Activated CD4-positive, alpha-beta memory T cell treated with anti-CD3 and anti-CD28 coated beads for 36 hours (primary cell): ENCODE data around the gene NAV2. TPM values are rescaled to one million over a fixed set of nuclear protein-coding genes. Genes with fewer than 3 reads are reported as not detected.

Experiments
- CTCF ChIA-PET: fragments of 350-600 bp; sonication (Branson Sonifier 250); formaldehyde crosslinking; loops from one replicate; lab custom pipeline; 2021; ENCODE audit warnings: antibody characterized with exemption, inconsistent platforms; lab: Charles Lee
- POLR2A ChIA-PET: fragments of 350-600 bp; sonication (Branson Sonifier 250); formaldehyde crosslinking; loops from one replicate; lab custom pipeline; 2021; ENCODE audit warnings: antibody characterized with exemption; lab: Charles Lee
- DNase-seq: peaks from one replicate; pipeline ENCODE4 v3.0.0-alpha.2; 2020
- H3K27ac Mint-ChIP-seq: one replicate; pipeline ENCODE4 v1.8.0; 2021; ENCODE audit warnings: mixed read lengths
- H3K27me3 Mint-ChIP-seq: one replicate; pipeline ENCODE4 v1.8.0; 2021; ENCODE audit warnings: mixed read lengths
- H3K36me3 Mint-ChIP-seq: one replicate; pipeline ENCODE4 v1.8.0; 2021; ENCODE audit warnings: mixed read lengths
- H3K4me1 Mint-ChIP-seq: one replicate; pipeline ENCODE4 v1.8.0; 2021; ENCODE audit warnings: low read depth, mixed read lengths
- H3K4me3 Mint-ChIP-seq: one replicate; pipeline ENCODE4 v1.8.0; 2021; ENCODE audit warnings: mild to moderate bottlenecking, mixed read lengths
- H3K9me3 Mint-ChIP-seq: one replicate; pipeline ENCODE4 v1.8.0; 2021; ENCODE audit warnings: mixed read lengths
- intact Hi-C: fragments of 100-400 bp; cut with micrococcal nuclease; formaldehyde crosslinking; loops from one replicate; pipeline ENCODE4 v1.15.1; 2023
- total RNA-seq, 2 experiments: library from RNA; stranded (reverse); gene quantifications; one replicate each; pipeline ENCODE4 v1.2.3, GENCODE V29; 2021

The NAV2 gene
- total RNA-seq, 2 experiments from 2014 or later: 0.75 to 0.86 TPM

GRCh38 chr11:20110908-20111669, 398.5 kb downstream of the NAV2 start:
- Mint-ChIP-seq H3K27ac (no peak overlapping the region), H3K27me3 (peaks cover 2% of the 10 kb centered on the region), H3K4me1 (no peaks in the 10 kb centered on the region), H3K4me3 (no peak overlapping the region), H3K9me3 (no peaks in the 10 kb centered on the region), H3K36me3 (no peaks in the 10 kb centered on the region)
- peak; percentile 65 for DNase-seq
- POLR2A ChIA-PET: no interaction called here
- CTCF ChIA-PET: interaction anchor here (0.7 to 10.0 kb wide), 9 partner anchors 10 to 220 kb away, joined by 3 to 76 read pairs (median 4); no protein-coding TSS in a partner anchor
- intact Hi-C loops: loop anchor here (1.0 kb wide), 2 partner anchors 160 to 173 kb away; no protein-coding TSS in a partner anchor

DNA sequence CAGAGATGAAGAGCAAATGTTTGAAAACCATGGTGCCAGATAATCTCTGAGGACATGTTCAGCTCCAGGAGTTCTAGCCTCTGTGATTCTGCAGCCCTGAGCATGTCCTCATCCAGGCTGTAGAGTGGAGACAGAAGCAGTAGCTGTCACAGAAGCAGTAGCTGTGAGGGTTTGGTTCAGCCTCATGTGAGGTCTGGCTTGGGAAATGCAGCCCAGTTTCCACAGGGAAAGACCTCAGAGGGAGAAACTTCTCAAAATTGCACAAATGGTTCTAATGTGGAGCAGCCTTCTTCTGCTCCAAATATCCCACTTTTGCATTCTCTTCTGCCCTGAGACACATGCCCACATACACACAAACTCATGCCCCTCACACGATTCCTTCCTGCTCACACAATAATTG, 399.2 kb downstream of the NAV2 start:
- ChIA-PET CTCF (interaction anchor here (0.7 to 10.0 kb wide), 11 partner anchors 9 to 221 kb away, joined by 3 to 76 read pairs (median 4); no protein-coding TSS in a partner anchor), POLR2A (no interaction called here)
- Mint-ChIP-seq H3K36me3 (no peaks in the 10 kb centered on the region), H3K27ac (no peak overlapping the region), H3K4me1 (no peaks in the 10 kb centered on the region), H3K27me3 (peaks cover 2% of the 10 kb centered on the region), H3K4me3 (no peak overlapping the region), H3K9me3 (no peaks in the 10 kb centered on the region)
- intact Hi-C loops: loop anchor here (1.0 kb wide), 2 partner anchors 161 to 174 kb away; no protein-coding TSS in a partner anchor
- no peak for DNase-seq

DNA sequence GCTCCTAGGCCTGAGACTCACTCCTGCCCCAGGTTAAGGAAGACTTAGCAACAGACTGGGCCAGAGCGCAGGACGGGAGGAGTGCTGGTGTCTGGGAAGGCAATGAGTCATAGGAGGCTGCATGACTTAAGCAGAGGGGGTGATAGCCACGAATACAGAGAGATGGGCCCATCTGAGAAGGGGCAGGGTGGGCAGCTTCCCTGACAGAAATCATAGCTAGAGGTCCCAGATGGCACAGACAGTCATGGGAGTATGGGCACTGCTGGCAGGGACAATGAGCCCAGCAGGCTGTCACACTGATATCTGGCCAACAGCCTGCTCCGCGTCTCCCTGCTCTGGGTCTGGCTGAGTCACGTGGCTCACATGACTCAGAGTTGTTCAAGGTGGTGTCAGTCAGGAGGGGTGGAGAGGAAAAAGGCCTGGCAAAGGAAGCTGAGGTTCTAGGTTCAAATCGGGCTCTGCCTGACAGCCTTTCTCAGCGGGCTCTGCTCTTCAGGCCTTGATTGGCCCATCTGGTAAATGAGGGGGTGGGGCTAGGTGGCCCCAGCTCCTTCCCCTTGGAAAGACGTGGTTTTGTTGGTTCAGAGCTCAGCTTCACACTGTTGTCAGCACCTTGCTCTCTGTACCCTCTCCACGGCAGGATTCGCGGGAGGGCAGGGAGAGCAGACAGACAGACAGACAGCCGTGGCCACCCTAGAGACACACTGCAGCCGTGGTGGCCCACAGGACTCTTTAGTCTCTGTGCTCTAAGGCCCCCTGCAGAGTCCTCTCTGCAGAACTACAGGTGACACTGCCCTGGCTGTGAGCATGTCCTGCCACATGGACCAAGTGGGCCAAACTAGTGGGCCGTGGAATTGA, 399.9 kb downstream of the NAV2 start:
- Mint-ChIP-seq H3K4me1 (no peaks in the 10 kb centered on the region), H3K9me3 (no peaks in the 10 kb centered on the region), H3K36me3 (no peaks in the 10 kb centered on the region), H3K4me3 (no peak overlapping the region), H3K27me3 (peaks cover 2% of the 10 kb centered on the region), H3K27ac (no peak overlapping the region)
- ChIA-PET POLR2A (no interaction called here), CTCF (interaction anchor here (0.5 to 10.0 kb wide), 11 partner anchors 9 to 177 kb away, joined by 3 to 76 read pairs (median 4); no protein-coding TSS in a partner anchor)
- intact Hi-C loops: no loop called here
- DNase-seq: peak; percentile 27

DNA sequence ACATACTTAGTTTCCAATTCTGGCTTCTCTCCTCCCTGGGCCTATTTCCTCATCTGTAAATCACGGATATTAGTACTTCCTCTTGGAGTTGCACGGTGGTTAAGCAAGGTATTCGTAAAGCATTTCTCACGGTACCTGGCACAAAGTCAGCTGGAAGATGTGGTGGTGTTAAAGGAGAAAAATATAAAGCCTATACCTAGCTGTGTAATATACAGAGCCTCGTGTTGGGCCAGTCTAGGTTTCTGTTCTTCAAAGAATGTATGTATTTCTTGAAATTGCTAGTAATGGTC, 400.5 kb downstream of the NAV2 start:
- ChIA-PET CTCF (interaction anchor here (0.5 to 10.0 kb wide), 6 partner anchors 10 to 162 kb away, joined by 3 to 76 read pairs (median 7); no protein-coding TSS in a partner anchor), POLR2A (no interaction called here)
- Mint-ChIP-seq H3K27me3 (peaks cover 2% of the 10 kb centered on the region), H3K9me3 (no peaks in the 10 kb centered on the region), H3K4me3 (no peak overlapping the region), H3K4me1 (no peaks in the 10 kb centered on the region), H3K36me3 (no peaks in the 10 kb centered on the region), H3K27ac (no peak overlapping the region)
- intact Hi-C loops: no loop called here
- DNase-seq: no peak

DNA sequence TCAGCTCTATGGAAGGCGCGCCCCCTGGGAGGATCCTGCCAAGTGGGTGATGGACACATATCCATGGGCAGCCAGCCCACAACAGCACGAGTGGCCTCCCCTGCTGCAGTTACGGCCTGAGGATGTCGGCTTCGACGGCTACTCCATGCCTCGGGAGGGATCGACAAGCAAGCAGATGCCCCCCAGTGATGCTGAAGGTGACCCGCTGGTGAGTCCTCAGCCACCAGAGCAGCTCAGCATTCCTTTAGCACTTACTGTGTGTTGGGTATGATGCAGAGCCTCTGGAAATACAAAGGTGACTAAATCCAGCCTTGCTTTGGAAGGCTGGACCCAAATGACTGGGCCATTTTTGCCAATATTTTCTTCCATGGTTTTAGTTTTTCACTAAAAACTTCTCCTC, 402.0 kb downstream of the NAV2 start:
- Mint-ChIP-seq H3K27ac (no peak overlapping the region), H3K4me3 (no peak overlapping the region), H3K9me3 (no peaks in the 10 kb centered on the region), H3K27me3 (peaks cover 2% of the 10 kb centered on the region), H3K4me1 (no peaks in the 10 kb centered on the region), H3K36me3 (no peaks in the 10 kb centered on the region)
- ChIA-PET CTCF (interaction anchor here (0.6 to 10.0 kb wide), 6 partner anchors 10 to 163 kb away, joined by 3 to 76 read pairs (median 11); no protein-coding TSS in a partner anchor), POLR2A (no interaction called here)
- intact Hi-C loops: no loop called here
- DNase-seq: no peak

DNA sequence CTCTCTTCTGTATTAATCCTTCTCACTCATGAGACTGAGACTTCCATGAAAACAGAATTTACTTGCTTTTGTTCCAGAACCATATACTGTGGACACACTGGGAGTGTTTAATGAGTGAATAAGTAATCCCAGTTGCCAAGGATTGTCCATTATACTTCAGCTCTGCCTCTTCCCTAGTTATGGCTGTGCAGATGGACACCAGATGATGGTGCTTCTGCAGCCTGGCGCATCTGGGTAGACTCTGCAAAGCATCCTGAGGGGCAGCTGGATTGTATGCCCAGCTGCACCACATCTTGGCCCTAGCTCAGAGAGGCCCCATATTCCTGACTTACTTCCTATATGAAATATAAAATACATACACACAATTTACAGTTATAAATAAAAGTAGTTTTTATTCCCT, 404.2 kb downstream of the NAV2 start:
- peaks cover 4% of the 10 kb centered on the region for H3K27me3 Mint-ChIP-seq
- no peak overlapping the region for H3K27ac Mint-ChIP-seq
- no peaks in the 10 kb centered on the region for H3K36me3 Mint-ChIP-seq
- no peak for DNase-seq
- intact Hi-C loops: no loop called here
- CTCF ChIA-PET: interaction anchor here (2.7 to 10.0 kb wide), 3 partner anchors 11 to 165 kb away, joined by 12 to 76 read pairs (median 30); no protein-coding TSS in a partner anchor
- H3K9me3 Mint-ChIP-seq: no peaks in the 10 kb centered on the region
- POLR2A ChIA-PET: no interaction called here
- no peaks in the 10 kb centered on the region for H3K4me1 Mint-ChIP-seq
- no peak overlapping the region for H3K4me3 Mint-ChIP-seq

DNA sequence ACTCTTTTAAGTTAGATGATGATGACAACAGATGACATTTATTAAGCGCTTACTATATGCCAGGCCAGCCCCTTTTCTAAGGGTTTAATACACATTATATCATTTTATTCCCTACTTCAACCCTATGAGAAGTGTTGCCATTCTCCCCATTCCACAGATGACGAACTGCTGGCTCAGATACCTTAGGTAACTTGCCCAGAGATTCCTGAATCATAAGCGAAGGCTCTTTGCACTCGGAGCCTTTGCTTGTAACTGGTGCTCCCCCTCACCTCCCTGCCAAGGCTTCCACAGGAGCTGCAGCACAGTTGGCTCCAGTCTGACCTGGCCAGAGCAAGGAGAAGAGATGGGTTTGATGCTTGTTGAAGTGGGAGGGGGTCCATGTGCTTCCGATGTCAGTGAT, 404.7 kb downstream of the NAV2 start:
- H3K36me3 Mint-ChIP-seq: no peaks in the 10 kb centered on the region
- H3K9me3 Mint-ChIP-seq: no peaks in the 10 kb centered on the region
- no peak overlapping the region for H3K4me3 Mint-ChIP-seq

GRCh38 chr11:20118209-20118608, 405.6 kb downstream of the NAV2 start:
- POLR2A ChIA-PET: no interaction called here
- Mint-ChIP-seq H3K27ac (no peak overlapping the region), H3K27me3 (peaks cover 4% of the 10 kb centered on the region), H3K9me3 (no peaks in the 10 kb centered on the region), H3K4me3 (no peak overlapping the region), H3K36me3 (no peaks in the 10 kb centered on the region), H3K4me1 (no peaks in the 10 kb centered on the region)
- CTCF ChIA-PET: interaction anchor here (0.8 to 10.0 kb wide), 4 partner anchors 10 to 214 kb away, joined by 3 to 76 read pairs (median 16); no protein-coding TSS in a partner anchor
- DNase-seq: no peak
- intact Hi-C loops: no loop called here

More for the DNA sequence above, 404.7 kb downstream of the NAV2 start:
- H3K4me1 Mint-ChIP-seq: no peaks in the 10 kb centered on the region
- intact Hi-C loops: no loop called here
- CTCF ChIA-PET: interaction anchor here (0.8 to 10.0 kb wide), 4 partner anchors 11 to 166 kb away, joined by 3 to 76 read pairs (median 21); no protein-coding TSS in a partner anchor
- H3K27me3 Mint-ChIP-seq: peaks cover 4% of the 10 kb centered on the region
- POLR2A ChIA-PET: no interaction called here
- DNase-seq: no peak
- no peak overlapping the region for H3K27ac Mint-ChIP-seq

GRCh38 chr11:20119315-20119714, 406.7 kb downstream of the NAV2 start:
- POLR2A ChIA-PET: no interaction called here
- peaks cover 4% of the 10 kb centered on the region for H3K27me3 Mint-ChIP-seq
- H3K4me1 Mint-ChIP-seq: no peaks in the 10 kb centered on the region
- intact Hi-C loops: no loop called here
- H3K27ac Mint-ChIP-seq: no peak overlapping the region
- no peaks in the 10 kb centered on the region for H3K9me3 Mint-ChIP-seq
- no peak overlapping the region for H3K4me3 Mint-ChIP-seq
- H3K36me3 Mint-ChIP-seq: no peaks in the 10 kb centered on the region
- no peak for DNase-seq
- CTCF ChIA-PET: interaction anchor here (0.5 to 5.1 kb wide), 2 partner anchors 9 to 11 kb away, joined by 3 to 30 read pairs; no protein-coding TSS in a partner anchor

DNA sequence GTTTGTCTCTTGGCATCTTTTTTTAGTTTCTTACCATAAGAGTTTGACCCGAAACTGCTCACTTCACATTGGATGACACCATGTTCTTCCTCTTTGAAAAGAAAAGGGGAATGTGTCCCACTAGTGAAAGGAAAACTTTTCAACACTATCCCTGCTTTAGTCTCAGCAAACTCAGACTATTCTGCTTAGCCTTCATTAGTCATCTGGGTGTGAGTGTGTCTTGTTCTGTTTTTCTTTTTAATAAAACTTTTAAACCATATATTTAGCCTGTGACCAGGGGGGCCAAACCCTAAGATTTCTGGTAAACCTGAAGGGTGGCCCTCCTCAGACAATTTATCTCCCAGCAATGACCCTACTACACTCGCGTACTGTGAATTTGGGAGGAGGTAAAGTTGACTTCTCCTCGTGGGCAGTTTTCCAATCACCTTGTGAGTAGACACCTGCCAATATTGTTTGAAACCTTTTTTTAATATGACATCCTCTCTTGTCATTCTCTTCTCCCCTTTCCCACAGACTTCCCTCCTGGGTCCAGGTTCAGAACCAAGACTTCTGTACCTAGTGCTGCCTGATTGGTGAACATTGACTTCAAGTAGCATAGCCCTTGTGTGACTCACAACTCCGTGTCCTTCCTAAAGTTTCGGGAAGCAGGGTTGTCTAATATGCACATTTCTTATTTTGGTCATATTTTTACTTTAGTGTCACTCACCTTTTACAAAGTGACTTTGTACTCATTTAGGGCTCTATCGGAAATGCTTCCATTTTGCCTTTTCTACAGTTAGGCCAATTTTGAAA, 407.7 kb downstream of the NAV2 start:
- Mint-ChIP-seq H3K9me3 (no peaks in the 10 kb centered on the region), H3K27ac (no peak overlapping the region), H3K4me1 (no peaks in the 10 kb centered on the region), H3K27me3 (peaks cover 4% of the 10 kb centered on the region), H3K36me3 (no peaks in the 10 kb centered on the region), H3K4me3 (no peak overlapping the region)
- ChIA-PET POLR2A (no interaction called here), CTCF (no interaction called here)
- no peak for DNase-seq
- intact Hi-C loops: no loop called here

GRCh38 chr11:20122131-20122530, 409.5 kb downstream of the NAV2 start:
- H3K9me3 Mint-ChIP-seq: no peaks in the 10 kb centered on the region
- no peak for DNase-seq
- H3K27me3 Mint-ChIP-seq: peaks cover 4% of the 10 kb centered on the region
- ChIA-PET POLR2A (no interaction called here), CTCF (interaction anchor here (1.0 to 1.6 kb wide), 3 partner anchors 10 to 170 kb away, joined by 3 to 5 read pairs (median 4); no protein-coding TSS in a partner anchor)
- intact Hi-C loops: no loop called here
- H3K4me1 Mint-ChIP-seq: no peaks in the 10 kb centered on the region
- H3K36me3 Mint-ChIP-seq: no peaks in the 10 kb centered on the region
- no peak overlapping the region for H3K27ac Mint-ChIP-seq
- no peak overlapping the region for H3K4me3 Mint-ChIP-seq
